Body of pancreas (tissue), 4 donors: ENCODE data around the gene FUBP3. TPM values are rescaled to one million over a fixed set of nuclear protein-coding genes. Genes with fewer than 3 reads are reported as not detected.

Source experiments
- ATAC-seq: fragments of 150-250 bp; one replicate; pipeline ENCODE4 v1.9.1; 2016
- DNase-seq, 4 donors: peaks; one replicate each; pipeline ENCODE4 v3.0.0-alpha.2; 2019
- H3K27ac ChIP-seq, 4 donors: fragments of 200-600 bp; sonication (generic); 1 replicate in 3 of 4; 2 replicates in 1 of 4; pipeline versions ENCODE4 v1.5.1 to v1.6.1; 2016 to 2019; ENCODE audit warnings: mild to moderate bottlenecking in 1 of 4, mixed read lengths in 1 of 4, moderate library complexity in 1 of 4
- H3K27me3 ChIP-seq, 2 donors: fragments of 200-600 bp; sonication (generic); one replicate each; pipeline ENCODE4 v1.6.0; 2016; ENCODE audit warnings: mild to moderate bottlenecking in 1 of 2
- H3K36me3 ChIP-seq, 2 donors: fragments of 200-600 bp; sonication (generic); replicated peaks in 1 of 2; 2 replicates each; pipeline ENCODE4 v1.5.1; 2016; ENCODE audit warnings: low read depth in 2 of 2; ENCODE audit not compliant: insufficient read depth in 1 of 2
- H3K4me1 ChIP-seq: fragments of 200-600 bp; sonication (generic); one replicate; pipeline ENCODE4 v1.6.0; 2016
- H3K4me3 ChIP-seq, 2 donors: fragments of 200-600 bp; sonication (generic); 1 replicate in 1 of 2; 2 replicates in 1 of 2; pipeline ENCODE4 v1.5.1; 2016 to 2019
- H3K9me3 ChIP-seq, 3 donors: fragments of 200-600 bp; sonication (generic); 1 replicate in 2 of 3; 2 replicates in 1 of 3; pipeline ENCODE4 v1.5.1; 2016
- CTCF ChIP-seq, 7 experiments: fragments of 450-650 bp in 4 of 7; fragments of 200-600 bp in 3 of 7; sonication (generic) in 3 of 7; IDR thresholded peaks; one replicate each; pipeline ENCODE4 v1.5.1; 2016 to 2019; ENCODE audit warnings: antibody characterized with exemption in 7 of 7
- POLR2A ChIP-seq, 3 donors: fragments of 450-650 bp; IDR thresholded peaks; one replicate each; pipeline ENCODE4 v1.6.1; 2016; ENCODE audit warnings: antibody characterized with exemption in 3 of 3, mild to moderate bottlenecking in 2 of 3
- whole genome bisulfite sequencing, 2 donors: methylation state at CpG; one replicate each; pipeline ENCODE4 v1.1.5; 2017; 5-methylcytosine and 5-hydroxymethylcytosine counted together
- intact Hi-C: fragments of 100-400 bp; cut with DNase I; formaldehyde crosslinking; loops from one replicate; pipeline ENCODE4 v1.15.1; 2023
- total RNA-seq, 2 donors: library from RNA; depleted of rRNA; stranded (reverse); fragments of >200 nt; gene quantifications; one replicate each; pipeline ENCODE4 v1.1.0, GENCODE V29; 2016

The FUBP3 gene
- total RNA-seq, 2 donors from 2014 or later: 16.6 to 30.3 TPM

GRCh38 chr9:130623466-130623865 lies 44.1 kb downstream of the FUBP3 start:
- no peak for TF ChIP-seq CTCF (IDR thresholded peaks at IDR 0.05)
- TF ChIP-seq POLR2A (IDR thresholded peaks at IDR 0.05): no peak
- Histone ChIP-seq H3K27me3 (no peaks in the 10 kb centered on the region), H3K36me3 (peaks cover 14 to 49% of the 10 kb centered on the region in 2 donors), H3K4me1 (no peaks in the 10 kb centered on the region), H3K4me3 (no peak overlapping the region), H3K9me3 (no peaks in the 10 kb centered on the region), H3K27ac (no peak overlapping the region)
- ATAC-seq: no peak
- intact Hi-C loops: no loop called here
- no peak for DNase-seq
- WGBS, 2 donors: 79% methylated on average over 10 of the region's 10 CpGs

- no peaks in the 10 kb centered on the region for H3K9me3 ChIP-seq
- H3K4me1 ChIP-seq: no peaks in the 10 kb centered on the region
- no peaks in the 10 kb centered on the region for H3K27me3 ChIP-seq
- no peak overlapping the region for H3K27ac ChIP-seq
- peaks cover 10 to 43% of the 10 kb centered on the region in 2 donors for H3K36me3 ChIP-seq
- no peak overlapping the region for H3K4me3 ChIP-seq
- ATAC-seq (no peak), DNase-seq (no peak)
- TF ChIP-seq CTCF (IDR thresholded peaks at IDR 0.05): no peak
- no peak for TF ChIP-seq POLR2A (IDR thresholded peaks at IDR 0.05)
- intact Hi-C loops: no loop called here
- 86 to 92% methylated on average over 4 of the region's 4 CpGs for WGBS, 2 donors
Observed at GRCh38 chr9:130624154-130624553, 44.8 kb downstream of the FUBP3 start.

GRCh38 chr9:130626249-130626996 lies 47.0 kb downstream of the FUBP3 start:
- 80 to 82% methylated on average over 21 of the region's 21 CpGs for WGBS, 2 donors
- no peaks in the 10 kb centered on the region for H3K4me1 ChIP-seq
- H3K4me3 ChIP-seq: no peak overlapping the region
- TF ChIP-seq CTCF (IDR thresholded peaks at IDR 0.05) (no peak), POLR2A (IDR thresholded peaks at IDR 0.05) (no peak)
- no peak for DNase-seq
- H3K27ac ChIP-seq: no peak overlapping the region
- peaks cover 20 to 37% of the 10 kb centered on the region in 2 donors for H3K36me3 ChIP-seq
- intact Hi-C loops: no loop called here
- H3K9me3 ChIP-seq: no peaks in the 10 kb centered on the region
- no peaks in the 10 kb centered on the region for H3K27me3 ChIP-seq
- no peak for ATAC-seq

GRCh38 chr9:130627051-130627450 lies 47.7 kb downstream of the FUBP3 start:
- TF ChIP-seq CTCF (IDR thresholded peaks at IDR 0.05) (no peak), POLR2A (IDR thresholded peaks at IDR 0.05) (no peak)
- Histone ChIP-seq H3K27ac (no peak overlapping the region), H3K9me3 (no peaks in the 10 kb centered on the region), H3K4me1 (no peaks in the 10 kb centered on the region), H3K36me3 (peaks cover 20 to 43% of the 10 kb centered on the region in 2 donors), H3K4me3 (no peak overlapping the region), H3K27me3 (no peaks in the 10 kb centered on the region)
- intact Hi-C loops: no loop called here
- DNase-seq: no peak
- 87 to 96% methylated on average over 9 to 10 of the region's 10 CpGs for WGBS, 2 donors
- ATAC-seq: no peak
